ENCODE results near the gene ITGB1.

DNA sequence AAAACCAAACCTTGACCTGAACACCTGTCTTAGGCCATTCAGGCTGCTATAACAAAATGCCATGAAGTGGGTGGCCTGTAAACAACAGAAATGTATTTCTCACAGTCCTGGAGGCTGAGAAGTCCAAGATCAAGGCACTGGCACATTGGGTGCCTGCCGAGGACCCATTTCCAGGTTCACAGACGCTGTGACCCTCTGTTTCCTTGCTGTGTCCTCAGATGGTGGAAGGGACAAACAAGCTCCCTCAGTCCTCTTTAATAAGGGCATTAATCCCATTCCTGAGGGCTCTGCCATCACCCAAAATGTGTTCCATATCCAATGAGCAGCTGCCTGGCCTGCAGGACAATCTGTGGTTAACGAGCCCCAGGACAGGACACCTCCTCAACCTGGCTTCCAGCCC lies 67.6 kb downstream of the ITGB1 start:
- TF ChIP-seq SPI1 (IDR thresholded peaks at IDR 0.05; ENCODE audit: low read depth, low read length) = no peak
- TF ChIP-seq POLR2A (IDR thresholded peaks at IDR 0.05; ENCODE audit: low read depth, low read length) = no peak
- no peak for TF ChIP-seq TAF1 (IDR thresholded peaks at IDR 0.05; ENCODE audit: low read depth, low read length)
- no peak for TF ChIP-seq POLR2AphosphoS5 (IDR thresholded peaks at IDR 0.05; ENCODE audit: low read depth, low read length)
